ENCODE measurements around the gene LTF. TPM values are rescaled to one million over a fixed set of nuclear protein-coding genes. Genes with fewer than 3 reads are reported as not detected.

LTF gene
- total RNA-seq, 2 experiments from 2014 or later = not detected

DNA sequence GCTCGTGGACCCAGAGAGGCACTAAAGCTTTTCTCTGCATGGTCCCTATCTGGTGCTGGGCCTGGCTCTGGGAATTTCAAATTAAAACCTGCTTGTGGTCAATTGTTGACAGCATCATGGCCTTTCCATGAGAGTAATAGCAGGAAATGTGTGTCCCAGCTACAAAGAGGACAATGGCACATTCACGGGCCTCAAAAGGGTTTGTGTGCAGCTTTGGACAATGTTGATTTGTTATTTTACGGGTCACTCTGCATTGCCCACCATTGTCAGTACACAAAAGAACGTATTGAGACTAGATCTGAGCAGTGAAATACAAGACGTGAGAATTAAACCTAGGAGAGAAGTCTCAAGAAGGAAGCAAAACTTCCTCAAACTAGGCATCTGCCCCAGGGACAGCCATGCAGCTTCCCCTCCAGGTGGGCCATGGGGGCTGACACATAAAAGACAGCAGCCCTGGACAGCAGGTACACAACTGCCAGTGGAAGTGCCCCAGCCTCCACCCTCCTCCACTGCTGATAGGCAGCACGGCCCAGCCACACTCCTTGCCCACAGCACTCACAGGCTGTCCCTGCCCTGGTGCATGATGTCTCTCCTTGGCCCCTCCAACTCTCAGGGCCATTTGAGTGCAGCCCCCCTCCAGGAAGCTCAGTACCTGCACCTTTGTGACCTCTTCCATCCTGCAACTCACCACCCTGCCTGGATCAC is 15.9 kb upstream of the LTF start:
- TF ChIP-seq EZH2phosphoT487 (IDR thresholded peaks at IDR 0.05; ENCODE audit: borderline replicate concordance, low read depth, low read length) = no peak
- TF ChIP-seq, protein P1, sequence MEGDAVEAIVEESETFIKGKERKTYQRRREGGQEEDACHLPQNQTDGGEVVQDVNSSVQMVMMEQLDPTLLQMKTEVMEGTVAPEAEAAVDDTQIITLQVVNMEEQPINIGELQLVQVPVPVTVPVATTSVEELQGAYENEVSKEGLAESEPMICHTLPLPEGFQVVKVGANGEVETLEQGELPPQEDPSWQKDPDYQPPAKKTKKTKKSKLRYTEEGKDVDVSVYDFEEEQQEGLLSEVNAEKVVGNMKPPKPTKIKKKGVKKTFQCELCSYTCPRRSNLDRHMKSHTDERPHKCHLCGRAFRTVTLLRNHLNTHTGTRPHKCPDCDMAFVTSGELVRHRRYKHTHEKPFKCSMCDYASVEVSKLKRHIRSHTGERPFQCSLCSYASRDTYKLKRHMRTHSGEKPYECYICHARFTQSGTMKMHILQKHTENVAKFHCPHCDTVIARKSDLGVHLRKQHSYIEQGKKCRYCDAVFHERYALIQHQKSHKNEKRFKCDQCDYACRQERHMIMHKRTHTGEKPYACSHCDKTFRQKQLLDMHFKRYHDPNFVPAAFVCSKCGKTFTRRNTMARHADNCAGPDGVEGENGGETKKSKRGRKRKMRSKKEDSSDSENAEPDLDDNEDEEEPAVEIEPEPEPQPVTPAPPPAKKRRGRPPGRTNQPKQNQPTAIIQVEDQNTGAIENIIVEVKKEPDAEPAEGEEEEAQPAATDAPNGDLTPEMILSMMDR (conservative IDR thresholded peaks at IDR 0.05; ENCODE audit: low read length) = no peak
- no peak overlapping the region for H3K4me2 ChIP-seq (ENCODE audit: low read length)
- no peaks in the 10 kb centered on the region for H3K36me3 ChIP-seq (ENCODE audit: insufficient read depth, low read length)
- POLR2A ChIA-PET = no interaction called here
- H3K4me3 ChIP-seq (ENCODE audit: low read depth, low read length, poor library complexity, severe bottlenecking) = no peak overlapping the region
- no peak overlapping the region for H3K27ac ChIP-seq (ENCODE audit: low read depth, low read length, poor library complexity, severe bottlenecking)
- no peaks in the 10 kb centered on the region for H3K79me2 ChIP-seq (ENCODE audit: insufficient read depth, low read depth, low read length)
- CTCF ChIA-PET (ENCODE audit: unreplicated experiment) = no interaction called here
- no peaks in the 10 kb centered on the region for H3K9me3 ChIP-seq (ENCODE audit: low read length)
- no peaks in the 10 kb centered on the region for H3K9me2 ChIP-seq (ENCODE audit: insufficient read depth, low read length)
- BruUV-seq (replicated peaks) = no TSS peak
- H2AFZ ChIP-seq (ENCODE audit: low read length) = no peak overlapping the region
- H4K20me1 ChIP-seq (ENCODE audit: insufficient read depth, low read length) = no peaks in the 10 kb centered on the region
- intact Hi-C loops (cut with micrococcal nuclease; ENCODE audit: unreplicated experiment) = no loop called here
- DNase-seq (ENCODE audit: low spot score) = no peak
- no peaks in the 10 kb centered on the region for H3K4me1 ChIP-seq (ENCODE audit: insufficient read depth, low read length, poor library complexity, severe bottlenecking)

DNA sequence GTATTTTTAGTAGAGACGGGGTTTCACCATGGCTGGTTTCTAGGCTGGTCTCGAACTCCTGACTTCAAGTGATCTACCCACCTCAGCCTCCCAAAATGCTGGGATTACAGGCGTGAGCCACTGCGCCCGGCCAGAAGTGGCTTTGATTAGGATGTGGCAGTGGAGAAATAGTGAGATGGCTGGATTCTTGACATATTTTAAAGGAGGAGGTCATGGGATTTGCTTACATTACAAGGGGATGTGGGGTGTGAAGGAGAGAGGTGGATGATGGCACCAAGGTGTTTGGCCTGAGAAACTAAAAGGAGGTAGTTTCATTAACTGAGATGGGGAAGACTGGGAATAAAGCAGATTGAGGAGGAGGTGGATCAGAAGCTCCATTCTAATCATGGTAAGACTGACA is 15.0 kb upstream of the LTF start:
- no peaks in the 10 kb centered on the region for H3K9me3 ChIP-seq (ENCODE audit: low read length)
- intact Hi-C loops (cut with micrococcal nuclease; ENCODE audit: unreplicated experiment) = no loop called here
- H3K4me2 ChIP-seq (ENCODE audit: low read length) = no peak overlapping the region
- no peak overlapping the region for H3K4me3 ChIP-seq (ENCODE audit: low read depth, low read length, poor library complexity, severe bottlenecking)
- POLR2A ChIA-PET = no interaction called here
- H3K27ac ChIP-seq (ENCODE audit: low read depth, low read length, poor library complexity, severe bottlenecking) = no peak overlapping the region
- H3K9me2 ChIP-seq (ENCODE audit: insufficient read depth, low read length) = no peaks in the 10 kb centered on the region
- no peaks in the 10 kb centered on the region for H3K36me3 ChIP-seq (ENCODE audit: insufficient read depth, low read length)
- CTCF ChIA-PET (ENCODE audit: unreplicated experiment) = no interaction called here
- no peaks in the 10 kb centered on the region for H3K4me1 ChIP-seq (ENCODE audit: insufficient read depth, low read length, poor library complexity, severe bottlenecking)
- no peak for DNase-seq (ENCODE audit: low spot score)
- H3K79me2 ChIP-seq (ENCODE audit: insufficient read depth, low read depth, low read length) = no peaks in the 10 kb centered on the region
- no peak overlapping the region for H2AFZ ChIP-seq (ENCODE audit: low read length)
- TF ChIP-seq, protein P1 (conservative IDR thresholded peaks at IDR 0.05; ENCODE audit: low read length) = no peak
- no peak for TF ChIP-seq EZH2phosphoT487 (IDR thresholded peaks at IDR 0.05; ENCODE audit: borderline replicate concordance, low read depth, low read length)
- no TSS peak for BruUV-seq (replicated peaks)
- H4K20me1 ChIP-seq (ENCODE audit: insufficient read depth, low read length) = no peaks in the 10 kb centered on the region

DNA sequence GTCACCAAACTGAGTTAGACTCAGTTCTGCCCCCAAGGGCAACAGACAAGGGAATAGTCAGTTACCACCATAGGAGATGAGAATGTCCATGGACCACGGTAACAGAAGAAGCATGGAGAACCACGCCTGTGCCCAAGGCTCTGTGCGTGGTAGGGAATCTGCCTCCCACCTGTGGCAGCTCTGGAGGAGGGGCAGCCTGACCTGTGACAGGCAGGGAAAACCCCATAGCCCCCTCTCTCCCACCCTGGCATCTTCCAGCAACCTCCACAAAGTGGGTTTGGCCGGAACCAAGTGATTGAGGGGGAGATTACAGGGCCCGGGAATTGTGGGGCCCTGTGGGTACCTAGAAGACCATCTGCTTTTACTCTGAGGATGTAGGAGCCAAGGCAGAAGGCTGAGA is 14.3 kb upstream of the LTF start:
- POLR2A ChIA-PET = no interaction called here
- Histone ChIP-seq H3K79me2 (ENCODE audit: insufficient read depth, low read depth, low read length) (no peaks in the 10 kb centered on the region), H4K20me1 (ENCODE audit: insufficient read depth, low read length) (no peaks in the 10 kb centered on the region), H3K36me3 (ENCODE audit: insufficient read depth, low read length) (no peaks in the 10 kb centered on the region), H3K4me1 (ENCODE audit: insufficient read depth, low read length, poor library complexity, severe bottlenecking) (no peaks in the 10 kb centered on the region), H2AFZ (ENCODE audit: low read length) (no peak overlapping the region), H3K9me2 (ENCODE audit: insufficient read depth, low read length) (no peaks in the 10 kb centered on the region), H3K4me2 (ENCODE audit: low read length) (no peak overlapping the region), H3K4me3 (ENCODE audit: low read depth, low read length, poor library complexity, severe bottlenecking) (no peak overlapping the region), H3K27ac (ENCODE audit: low read depth, low read length, poor library complexity, severe bottlenecking) (no peak overlapping the region), H3K9me3 (ENCODE audit: low read length) (no peaks in the 10 kb centered on the region)
- intact Hi-C loops (cut with micrococcal nuclease; ENCODE audit: unreplicated experiment) = no loop called here
- TF ChIP-seq EZH2phosphoT487 (IDR thresholded peaks at IDR 0.05; ENCODE audit: borderline replicate concordance, low read depth, low read length) = no peak
- TF ChIP-seq, protein P1 (conservative IDR thresholded peaks at IDR 0.05; ENCODE audit: low read length) = no peak
- DNase-seq (ENCODE audit: low spot score) = no peak
- no TSS peak for BruUV-seq (replicated peaks)
- CTCF ChIA-PET (ENCODE audit: unreplicated experiment) = no interaction called here
